Right lobe of liver (tissue), 6 donors: ENCODE measurements around the gene KYAT1. TPM values are rescaled to one million over a fixed set of nuclear protein-coding genes. Genes with fewer than 3 reads are reported as not detected.

Source experiments
- ATAC-seq, 4 donors: fragments of 200-7000 bp; cut with Tn5 transposase; one replicate each; pipeline ENCODE4 v1.9.1; 2020; ENCODE audit warnings: mild to moderate bottlenecking in 4 of 4, moderate library complexity in 4 of 4
- DNase-seq, 3 donors: peaks; one replicate each; pipeline ENCODE4 v3.0.0-alpha.2; 2020
- H3K27ac ChIP-seq, 3 donors: fragments of 200-600 bp; one replicate each; pipeline ENCODE4 v1.8.0; 2022
- H3K27me3 ChIP-seq, 2 donors: fragments of 200-600 bp; one replicate each; pipeline ENCODE4 v1.8.0; 2022
- H3K36me3 ChIP-seq, 4 donors: fragments of 200-600 bp; sonication (generic) in 1 of 4; one replicate each; pipeline versions ENCODE4 v1.5.1 to v1.8.0; 2017 to 2022; ENCODE audit warnings: control low read depth in 1 of 4
- H3K4me1 ChIP-seq, 4 donors: fragments of 200-600 bp; sonication (generic) in 1 of 4; one replicate each; pipeline versions ENCODE4 v1.5.1 to v1.8.0; 2017 to 2022; ENCODE audit warnings: control low read depth in 1 of 4
- H3K4me3 ChIP-seq, 3 donors: fragments of 200-600 bp; one replicate each; pipeline ENCODE4 v1.8.0; 2022
- H3K9me3 ChIP-seq, 4 donors: fragments of 200-600 bp; sonication (generic) in 1 of 4; one replicate each; pipeline versions ENCODE4 v1.5.1 to v1.8.0; 2017 to 2022; ENCODE audit warnings: control low read depth in 1 of 4
- CTCF ChIP-seq, 4 donors: fragments of 200-600 bp in 3 of 4; fragments of 450-650 bp in 1 of 4; IDR thresholded peaks; one replicate each; pipeline versions ENCODE4 v1.5.1 to v1.8.0; 2016 to 2022; ENCODE audit warnings: antibody characterized with exemption in 4 of 4, mild to moderate bottlenecking in 2 of 4
- POLR2A ChIP-seq: fragments of 450-650 bp; IDR thresholded peaks from one replicate; pipeline ENCODE4 v1.6.1; 2017; ENCODE audit warnings: antibody characterized with exemption, mild to moderate bottlenecking
- WGBS: methylation state at CpG from one replicate; pipeline ENCODE4 v1.1.6; 2018; ENCODE audit warnings: low coverage, low lambda C conversion rate; ENCODE audit not compliant: insufficient coverage; ENCODE audit errors: missing lambda C conversion rate; 5-methylcytosine and 5-hydroxymethylcytosine counted together
- intact Hi-C, 2 donors: fragments of 100-400 bp; cut with DNase I; formaldehyde crosslinking; loops; one replicate each; pipeline versions ENCODE4 v1.11.2 to v1.14.1; 2022
- total RNA-seq, 6 experiments: library from RNA; depleted of rRNA in 2 of 6; stranded (reverse); fragments of >200 nt in 2 of 6; fragmentation: NEBNext Ultra II Directional in 3 of 6; extraction: Animal tissue kit (Norgen Biotek cat#: 25700) in 3 of 6; gene quantifications; one replicate each; pipeline versions ENCODE4 v1.1.0 to v1.2.4, GENCODE V29; 2016 to 2023
- donor health status: DM: no; HTN: yes; CAD: no.
- donor health status: DM: no; HTN: no; CAD: no.
- donor health status: DM: no; HTN: no; CAD: no.
- donor health status: DM: no; HTN: yes; CAD: no.
- donor health status: DM: no; HTN: yes; CAD: no.

KYAT1 gene
- total RNA-seq, 6 experiments from 2014 or later = 7.2 to 12.7 (median 10.4) TPM

GRCh38 chr9:128895556-128895955 is 13.8 kb upstream of the KYAT1 start:
- H3K27ac ChIP-seq = no peak overlapping the region
- no peak overlapping the region for H3K4me3 ChIP-seq
- ATAC-seq = no peak
- intact Hi-C loops = no loop called here
- H3K36me3 ChIP-seq = peaks cover 0 to 3% (median 0%) of the 10 kb centered on the region in 4 donors
- no peak for DNase-seq
- 90% methylated on average over 2 of the region's 4 CpGs for WGBS
- no peaks in the 10 kb centered on the region for H3K9me3 ChIP-seq
- TF ChIP-seq CTCF (IDR thresholded peaks at IDR 0.05) (no peak), POLR2A (no peak)
- no peaks in the 10 kb centered on the region for H3K27me3 ChIP-seq
- H3K4me1 ChIP-seq = peaks cover 0 to 13% (median 6%) of the 10 kb centered on the region in 4 donors

GRCh38 chr9:128894764-128895163 is 13.0 kb upstream of the KYAT1 start:
- ATAC-seq = no peak
- H3K27ac ChIP-seq = no peak overlapping the region
- 51% methylated on average over 2 of the region's 2 CpGs for WGBS
- TF ChIP-seq POLR2A (no peak), CTCF (IDR thresholded peaks at IDR 0.05) (no peak)
- no peaks in the 10 kb centered on the region for H3K27me3 ChIP-seq
- intact Hi-C loops = no loop called here
- no peak overlapping the region for H3K4me3 ChIP-seq
- peaks cover 0 to 13% (median 6%) of the 10 kb centered on the region in 4 donors for H3K4me1 ChIP-seq
- peaks cover 0 to 3% (median 0%) of the 10 kb centered on the region in 4 donors for H3K36me3 ChIP-seq
- DNase-seq = no peak
- H3K9me3 ChIP-seq = no peaks in the 10 kb centered on the region

- Histone ChIP-seq H3K9me3 (no peaks in the 10 kb centered on the region), H3K4me1 (peaks cover 0 to 13% (median 6%) of the 10 kb centered on the region in 4 donors), H3K27ac (peak overlapping the region; percentile 46 to 69 (median 63)), H3K4me3 (no peak overlapping the region), H3K36me3 (peaks cover 0 to 6% (median 5%) of the 10 kb centered on the region in 4 donors), H3K27me3 (no peaks in the 10 kb centered on the region)
- DNase-seq = no peak
- ATAC-seq = no peak
- TF ChIP-seq POLR2A (no peak), CTCF (IDR thresholded peaks at IDR 0.05) (no peak)
- WGBS = 80% methylated on average over 6 of the region's 8 CpGs
- intact Hi-C loops = no loop called here
These were observed 11.6 kb upstream of the KYAT1 start for GRCh38 chr9:128893354-128893753.

- DNase-seq = peak; percentile 73 to 80 (median 75)
- peak overlapping the region; percentile 46 to 69 (median 63) for H3K27ac ChIP-seq
- intact Hi-C loops = no loop called here
- 30% methylated on average over 2 of the region's 17 CpGs for WGBS
- peak; percentile 81 to 94 (median 86) for ATAC-seq
- peaks cover 0 to 13% (median 6%) of the 10 kb centered on the region in 4 donors for H3K4me1 ChIP-seq
- no peaks in the 10 kb centered on the region for H3K9me3 ChIP-seq
- H3K4me3 ChIP-seq = no peak overlapping the region
- no peaks in the 10 kb centered on the region for H3K27me3 ChIP-seq
- H3K36me3 ChIP-seq = peaks cover 0 to 6% (median 5%) of the 10 kb centered on the region in 4 donors
- no peak for TF ChIP-seq POLR2A
- no peak for TF ChIP-seq CTCF (IDR thresholded peaks at IDR 0.05)
These were observed 10.6 kb upstream of the KYAT1 start for GRCh38 chr9:128892221-128892921.
